Keratinocyte (primary cell): ENCODE results near the gene SAMD4B. TPM values are rescaled to one million over a fixed set of nuclear protein-coding genes. Genes with fewer than 3 reads are reported as not detected.
"Not testable (repeated sequence)": the region's sequence is repeated elsewhere in the genome, so short reads cannot be mapped to it uniquely, and the experiment has no call there.

ENCODE experiments used
- DNase-seq: peaks from one replicate; pipeline ENCODE4 v3.0.0-alpha.2; 2011; ENCODE audit warnings: low read depth, missing footprints, low spot score
- FAIRE-seq: peaks from 2 replicates; lab custom pipeline; 2011; peaks lifted over from hg19 to GRCh38; lab: Jason Lieb, UNC
- H2AFZ ChIP-seq: 2 replicates; pipeline ENCODE4 v1.6.0; 2012; ENCODE audit warnings: low read length, control low read depth, inconsistent platforms; ENCODE audit not compliant: control insufficient read depth
- H3K27ac ChIP-seq: 2 replicates; pipeline ENCODE4 v1.5.1; 2011; ENCODE audit warnings: low read length; ENCODE audit not compliant: control insufficient read depth, insufficient read depth
- H3K27me3 ChIP-seq: 3 replicates; pipeline ENCODE4 v1.6.0; 2011; ENCODE audit warnings: low read length; ENCODE audit not compliant: control insufficient read depth, insufficient read depth; ENCODE audit errors: extremely low read depth
- H3K36me3 ChIP-seq, 2 experiments: 2 replicates in 1 of 2; 3 replicates in 1 of 2; pipeline ENCODE4 v1.5.1; 2011; ENCODE audit warnings: low read length in 2 of 2, mild to moderate bottlenecking in 1 of 2; ENCODE audit not compliant: control insufficient read depth in 2 of 2, insufficient read depth in 2 of 2; ENCODE audit errors: extremely low read depth in 1 of 2
- H3K4me1 ChIP-seq: 3 replicates; pipeline ENCODE4 v1.5.1; 2011; ENCODE audit warnings: low read length; ENCODE audit not compliant: control insufficient read depth, insufficient read depth; ENCODE audit errors: extremely low read depth
- H3K4me2 ChIP-seq: 3 replicates; pipeline ENCODE4 v1.6.0; 2011; ENCODE audit warnings: low read depth, low read length; ENCODE audit not compliant: control insufficient read depth, insufficient read depth; ENCODE audit errors: extremely low read depth
- H3K4me3 ChIP-seq, 3 experiments: fragments of 200-600 bp in 1 of 3; sonication (generic) in 1 of 3; 2 replicates in 2 of 3; 3 replicates in 1 of 3; pipeline ENCODE4 v1.5.1; 2011 to 2016; ENCODE audit warnings: low read length in 3 of 3, mild to moderate bottlenecking in 3 of 3, control low read depth in 2 of 3, inconsistent platforms in 1 of 3, low read depth in 1 of 3, mixed read lengths in 1 of 3, mixed run types in 1 of 3, moderate library complexity in 1 of 3; ENCODE audit not compliant: control insufficient read depth in 2 of 3, insufficient read depth in 2 of 3; ENCODE audit errors: extremely low read depth in 1 of 3
- H3K79me2 ChIP-seq: 2 replicates; pipeline ENCODE4 v1.6.0; 2012; ENCODE audit warnings: low read length; ENCODE audit not compliant: control insufficient read depth, insufficient read depth
- H3K9ac ChIP-seq: 3 replicates; pipeline ENCODE4 v1.6.0; 2011; ENCODE audit warnings: low read length; ENCODE audit not compliant: control insufficient read depth, insufficient read depth; ENCODE audit errors: extremely low read depth
- H3K9me1 ChIP-seq: 3 replicates; pipeline ENCODE4 v1.6.0; 2011; ENCODE audit warnings: low read length; ENCODE audit not compliant: control insufficient read depth, insufficient read depth; ENCODE audit errors: extremely low read depth
- H3K9me3 ChIP-seq: 2 replicates; pipeline ENCODE4 v1.5.1; 2012; ENCODE audit warnings: low read depth, low read length; ENCODE audit not compliant: control insufficient read depth
- H4K20me1 ChIP-seq: 3 replicates; pipeline ENCODE4 v1.6.0; 2011; ENCODE audit warnings: low read length; ENCODE audit not compliant: control insufficient read depth, insufficient read depth; ENCODE audit errors: extremely low read depth
- EZH2 ChIP-seq: IDR thresholded peaks from one replicate; pipeline ENCODE4 v1.6.1; 2012; ENCODE audit warnings: inconsistent platforms, mild to moderate bottlenecking, low read length, moderate library complexity
- dilution Hi-C: fragments of 300-500 bp; cut with MboI; formaldehyde crosslinking; loops from one replicate; pipeline ENCODE4 v1.7.0; 2020; ENCODE audit warnings: low sequenced_read_pairs; ENCODE audit not compliant: extremely low pct_ligation_motif_present
- polyA plus RNA-seq, 5 experiments: library from polyadenylated mRNA; depleted of rRNA in 3 of 5; stranded (reverse) in 3 of 5; stranded (forward) in 1 of 5; unstranded in 1 of 5; fragments of >200 nt; gene quantifications; 1 replicate in 1 of 5; 2 replicates in 3 of 5; 3 replicates in 1 of 5; pipeline versions ENCODE4 v1.2.1 to v1.2.3, GENCODE V29; 2011 to 2012; ENCODE audit warnings: missing spikeins in 2 of 5, low read depth in 1 of 5, low replicate concordance in 1 of 5
- TF ChIP-seq, protein P1 (sequence below), 3 experiments: IDR thresholded peaks in 1 of 3; conservative IDR thresholded peaks in 1 of 3; optimal IDR thresholded peaks in 1 of 3; 2 replicates in 2 of 3; 3 replicates in 1 of 3; pipeline versions ENCODE3 to v1.5.1; 2011; ENCODE audit warnings: low read length in 3 of 3, mild to moderate bottlenecking in 3 of 3, moderate library complexity in 2 of 3, control low read depth in 1 of 3, inconsistent platforms in 1 of 3; ENCODE audit not compliant: insufficient read depth in 2 of 3; ENCODE audit errors: extremely low read depth in 1 of 3

SAMD4B gene
- polyA plus RNA-seq, 1 donor (not counting 4 experiments of a cell fraction or from before 2014, with no cell fraction given), result 20.9 TPM

- FAIRE-seq (no peak), DNase-seq (no peak)
- no peaks in the 10 kb centered on the region for H3K9me1 ChIP-seq
- H2AFZ ChIP-seq, result no peak overlapping the region
- no peaks in the 10 kb centered on the region for H3K9me3 ChIP-seq
- H3K4me1 ChIP-seq, result peaks cover 4% of the 10 kb centered on the region
- H3K4me3 ChIP-seq, result no peak overlapping the region
- H3K27me3 ChIP-seq, result no peaks in the 10 kb centered on the region
- H4K20me1 ChIP-seq, result no peaks in the 10 kb centered on the region
- H3K36me3 ChIP-seq, result no peaks in the 10 kb centered on the region
- H3K79me2 ChIP-seq, result no peaks in the 10 kb centered on the region
- no peak overlapping the region for H3K9ac ChIP-seq
- TF ChIP-seq, protein P1, sequence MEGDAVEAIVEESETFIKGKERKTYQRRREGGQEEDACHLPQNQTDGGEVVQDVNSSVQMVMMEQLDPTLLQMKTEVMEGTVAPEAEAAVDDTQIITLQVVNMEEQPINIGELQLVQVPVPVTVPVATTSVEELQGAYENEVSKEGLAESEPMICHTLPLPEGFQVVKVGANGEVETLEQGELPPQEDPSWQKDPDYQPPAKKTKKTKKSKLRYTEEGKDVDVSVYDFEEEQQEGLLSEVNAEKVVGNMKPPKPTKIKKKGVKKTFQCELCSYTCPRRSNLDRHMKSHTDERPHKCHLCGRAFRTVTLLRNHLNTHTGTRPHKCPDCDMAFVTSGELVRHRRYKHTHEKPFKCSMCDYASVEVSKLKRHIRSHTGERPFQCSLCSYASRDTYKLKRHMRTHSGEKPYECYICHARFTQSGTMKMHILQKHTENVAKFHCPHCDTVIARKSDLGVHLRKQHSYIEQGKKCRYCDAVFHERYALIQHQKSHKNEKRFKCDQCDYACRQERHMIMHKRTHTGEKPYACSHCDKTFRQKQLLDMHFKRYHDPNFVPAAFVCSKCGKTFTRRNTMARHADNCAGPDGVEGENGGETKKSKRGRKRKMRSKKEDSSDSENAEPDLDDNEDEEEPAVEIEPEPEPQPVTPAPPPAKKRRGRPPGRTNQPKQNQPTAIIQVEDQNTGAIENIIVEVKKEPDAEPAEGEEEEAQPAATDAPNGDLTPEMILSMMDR (optimal IDR thresholded peaks at IDR 0.05 in 1 of 3, IDR thresholded peaks at IDR 0.05 in 1 of 3, conservative IDR thresholded peaks at IDR 0.05 in 1 of 3; ENCODE audit: extremely low read depth in 1 of 3, insufficient read depth in 2 of 3, low read length in 3 of 3), result no peak
- TF ChIP-seq EZH2, result no peak
- dilution Hi-C loops, result no loop called here
- H3K27ac ChIP-seq, result no peak overlapping the region
- no peak overlapping the region for H3K4me2 ChIP-seq
Observed at GRCh38 chr19:39336483-39336882, 5.7 kb upstream of the SAMD4B start.

GRCh38 chr19:39339674-39340073, 2.5 kb upstream of the SAMD4B start:
- Histone ChIP-seq H3K9me3 (no peaks in the 10 kb centered on the region), H3K4me1 (peaks cover 12% of the 10 kb centered on the region), H3K79me2 (peaks cover 21% of the 10 kb centered on the region), H3K9me1 (no peaks in the 10 kb centered on the region), H3K4me2 (no peak overlapping the region), H3K4me3 (no peak overlapping the region), H3K27me3 (no peaks in the 10 kb centered on the region), H3K27ac (no peak overlapping the region), H2AFZ (no peak overlapping the region), H3K9ac (no peak overlapping the region), H3K36me3 (no peaks in the 10 kb centered on the region), H4K20me1 (no peaks in the 10 kb centered on the region)
- DNase-seq (no peak), FAIRE-seq (no peak)
- no peak for TF ChIP-seq EZH2
- TF ChIP-seq, protein P1 (optimal IDR thresholded peaks at IDR 0.05 in 1 of 3, IDR thresholded peaks at IDR 0.05 in 1 of 3, conservative IDR thresholded peaks at IDR 0.05 in 1 of 3; ENCODE audit: extremely low read depth in 1 of 3, insufficient read depth in 2 of 3, low read length in 3 of 3), result no peak
- dilution Hi-C loops, result no loop called here

GRCh38 chr19:39340156-39340555, 2.1 kb upstream of the SAMD4B start:
- H3K27me3 ChIP-seq, H3K36me3 ChIP-seq, dilution Hi-C loops, FAIRE-seq, DNase-seq, H3K4me2 ChIP-seq, H3K4me3 ChIP-seq, H3K27ac ChIP-seq, H3K9ac ChIP-seq, H3K9me3 ChIP-seq, H3K9me1 ChIP-seq, H2AFZ ChIP-seq, H4K20me1 ChIP-seq: not testable (repeated sequence)
- peaks cover 24% of the 10 kb centered on the region for H3K79me2 ChIP-seq
- H3K4me1 ChIP-seq, result peaks cover 12% of the 10 kb centered on the region
